K562 treated with DMSO at 1 percent for 24 hours (cell line): ENCODE results near the gene JCHAIN. TPM values are rescaled to one million over a fixed set of nuclear protein-coding genes. Genes with fewer than 3 reads are reported as not detected.

Source experiments
- total RNA-seq: library from RNA; unstranded; fragments of 300-600 nt; gene quantifications from 2 replicates; pipeline ENCODE4 v1.2.3, GENCODE V29; 2022; ENCODE audit warnings: low read depth; ENCODE audit not compliant: insufficient read depth

The JCHAIN gene
- not detected in 2 replicates for total RNA-seq

GRCh38 chr4:70666369-70666768, at the start of gene JCHAIN:
Gene JCHAIN (minus strand): TSS chr4:70666508. CDS start chr4:70666490, 18 bp downstream.

GRCh38 chr4:70687821-70688794, 21.8 kb upstream of the JCHAIN start, which contains the start of gene UTP3:
Gene UTP3 (plus strand): TSS chr4:70688532. CDS start chr4:70688678, 146 bp downstream.

DNA sequence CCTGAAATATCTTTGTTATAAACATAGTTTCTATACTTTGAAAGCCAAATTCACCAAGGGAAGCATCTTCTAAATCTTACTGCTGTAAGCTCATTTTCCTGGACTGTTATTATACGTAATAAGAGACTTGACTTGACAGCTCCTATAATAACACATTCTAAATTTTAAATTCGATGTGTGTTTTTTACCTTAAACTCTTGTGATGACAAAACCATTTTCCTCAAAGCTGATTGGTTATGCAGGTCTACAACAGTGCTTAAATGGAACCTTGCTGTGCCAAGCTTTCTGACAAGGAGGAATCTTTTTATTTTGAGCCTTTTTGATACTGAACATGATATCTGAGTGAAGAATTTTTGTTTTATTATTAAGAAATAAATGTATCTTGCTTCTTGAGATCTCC, 37.9 kb downstream of the JCHAIN start, which contains the start of gene ENAM:
Gene ENAM, plus strand, starts transcription at position 301 of the 400 bp plus-strand sequence. CDS start 757 bp downstream, outside the sequence.

Other genes starting within 250 kb of the JCHAIN start
- not detected in 2 replicates for gene MUC7, start 194.3 kb downstream of the JCHAIN start, total RNA-seq
- gene AMTN, start 147.9 kb downstream of the JCHAIN start, total RNA-seq, result not detected in 2 replicates
- not detected in 2 replicates for gene AMBN, start 74.3 kb downstream of the JCHAIN start, total RNA-seq
- not detected in 2 replicates for gene ENAM, start 37.8 kb downstream of the JCHAIN start, total RNA-seq
- 19.8 and 23.2 TPM in 2 replicates for gene UTP3, start 22.0 kb upstream of the JCHAIN start, total RNA-seq
- 21.9 and 23.8 TPM in 2 replicates for gene RUFY3, start 55.5 kb upstream of the JCHAIN start, total RNA-seq
- 35.0 and 39.5 TPM in 2 replicates for gene GRSF1, start 173.4 kb upstream of the JCHAIN start, total RNA-seq
- gene MOB1B, start 235.9 kb upstream of the JCHAIN start, total RNA-seq, result 10.1 and 11.6 TPM in 2 replicates